Measurements from ENCODE around the gene SDHAF1.
A peak's percentile ranks its signal among the peaks of the same experiment; 100 is the strongest.
"Not testable (repeated sequence)": the region's sequence is repeated elsewhere in the genome, so short reads cannot be mapped to it uniquely, and the experiment has no call there.

SDHAF1 gene

GRCh38 chr19:36014012-36014924 lies 19.3 kb downstream of the SDHAF1 start, which contains the start of gene ALKBH6:
Gene ALKBH6, minus strand, starts transcription at chr19:36014213. Its CDS starts 816 bp downstream, at chr19:36013397.
- DNase-seq (ENCODE audit: low spot score): peak; percentile 98

- DNase-seq (ENCODE audit: low spot score): no peak
These were observed 24.2 kb downstream of the SDHAF1 start for GRCh38 chr19:36019061-36019670.

GRCh38 chr19:36023432-36023831 lies 28.4 kb downstream of the SDHAF1 start:
- no peak for DNase-seq (ENCODE audit: low spot score)

GRCh38 chr19:36025541-36025940 lies 30.6 kb downstream of the SDHAF1 start:
- no peak for DNase-seq (ENCODE audit: low spot score)

- no peak for DNase-seq (ENCODE audit: low spot score)
These were observed 31.3 kb downstream of the SDHAF1 start for GRCh38 chr19:36026091-36026876.

GRCh38 chr19:36027696-36028095 lies 32.7 kb downstream of the SDHAF1 start:
- DNase-seq (ENCODE audit: low spot score): no peak

GRCh38 chr19:36028313-36029041 lies 33.5 kb downstream of the SDHAF1 start:
- no peak for DNase-seq (ENCODE audit: low spot score)

- DNase-seq (ENCODE audit: low spot score): no peak
These were observed 35.5 kb downstream of the SDHAF1 start for GRCh38 chr19:36030264-36031148.

- no peak for DNase-seq (ENCODE audit: low spot score)
These were observed 36.3 kb downstream of the SDHAF1 start for GRCh38 chr19:36031308-36031707.

GRCh38 chr19:36032251-36033104 lies 37.5 kb downstream of the SDHAF1 start, which contains the start of gene CLIP3:
Gene CLIP3, minus strand, starts transcription at chr19:36032873. Its CDS starts 516 bp downstream, at chr19:36032357.
- DNase-seq (ENCODE audit: low spot score): peak; percentile 80

- no peak for DNase-seq (ENCODE audit: low spot score)
These were observed 45.5 kb downstream of the SDHAF1 start for GRCh38 chr19:36040495-36040894.

GRCh38 chr19:36041092-36041491 lies 46.1 kb downstream of the SDHAF1 start:
- DNase-seq (ENCODE audit: low spot score): not testable (repeated sequence)

GRCh38 chr19:36041831-36042230 lies 46.8 kb downstream of the SDHAF1 start:
- no peak for DNase-seq (ENCODE audit: low spot score)

- no peak for DNase-seq (ENCODE audit: low spot score)
These were observed 49.0 kb downstream of the SDHAF1 start for GRCh38 chr19:36043952-36044351.

Small RNA genes lying within 50 kb of the gene (small RNA-seq; reads per million reads assigned to genes)
- gene AF038458.1: 0 to 0.04 reads per million in 2 experiments
